Bone marrow (tissue), 2 donors: ENCODE data around the gene GRID1.

ENCODE experiments used
- DNase-seq, 2 donors: peaks; one replicate each; lab custom pipeline; 2025; lab: John Stamatoyannopoulos, UW

GRID1 gene

GRCh38 chr10:85648279-85648754, 718.3 kb downstream of the GRID1 start:
- DNase-seq: no peak

- DNase-seq: no peak
Observed at GRCh38 chr10:85647741-85648140, 718.9 kb downstream of the GRID1 start.

- DNase-seq: no peak
Observed at GRCh38 chr10:85645926-85646711, 720.5 kb downstream of the GRID1 start.

- no peak for DNase-seq
Observed at GRCh38 chr10:85645053-85645452, 721.5 kb downstream of the GRID1 start.

GRCh38 chr10:85643845-85644525, 722.6 kb downstream of the GRID1 start:
- no peak for DNase-seq

GRCh38 chr10:85643171-85643844, 723.3 kb downstream of the GRID1 start:
- no peak for DNase-seq

GRCh38 chr10:85642421-85643170, 724.0 kb downstream of the GRID1 start:
- no peak for DNase-seq

- DNase-seq: no peak
Observed at GRCh38 chr10:85642082-85642420, 724.5 kb downstream of the GRID1 start.

- DNase-seq: no peak
Observed at GRCh38 chr10:85641479-85642009, 725.1 kb downstream of the GRID1 start.

GRCh38 chr10:85638797-85639196, 727.8 kb downstream of the GRID1 start:
- no peak for DNase-seq

GRCh38 chr10:85635650-85636049, 730.9 kb downstream of the GRID1 start:
- DNase-seq: no peak

GRCh38 chr10:85624511-85624910, 742.1 kb downstream of the GRID1 start:
- DNase-seq: no peak

- no peak for DNase-seq
Observed at GRCh38 chr10:85623758-85624157, 742.8 kb downstream of the GRID1 start.

GRCh38 chr10:85623342-85623741, 743.3 kb downstream of the GRID1 start:
- no peak for DNase-seq

- no peak for DNase-seq
Observed at GRCh38 chr10:85622425-85622824, 744.2 kb downstream of the GRID1 start.

GRCh38 chr10:85621562-85621961, 745.0 kb downstream of the GRID1 start:
- DNase-seq: no peak

GRCh38 chr10:85620807-85621206, 745.8 kb downstream of the GRID1 start:
- DNase-seq: no peak

GRCh38 chr10:85619832-85620231, 746.8 kb downstream of the GRID1 start:
- DNase-seq: no peak

GRCh38 chr10:85618841-85619240, 747.8 kb downstream of the GRID1 start:
- no peak for DNase-seq

- no peak for DNase-seq
Observed at GRCh38 chr10:85617751-85618546, 748.6 kb downstream of the GRID1 start.

- no peak for DNase-seq
Observed at GRCh38 chr10:85615556-85615955, 751.0 kb downstream of the GRID1 start.
